H54 (cell line): ENCODE results near the gene CLDN10.
A peak's percentile ranks its signal among the peaks of the same experiment; 100 is the strongest.

Experiments
- DNase-seq: peaks from one replicate; pipeline ENCODE4 v3.0.0; 2011; ENCODE audit warnings: low spot score, mixed read lengths; ENCODE audit not compliant: insufficient read length
- FAIRE-seq: peaks from 3 replicates; lab custom pipeline; 2011; peaks lifted over from hg19 to GRCh38; lab: Jason Lieb, UNC
- POLR2A ChIP-seq: IDR thresholded peaks from 2 replicates; pipeline ENCODE4 v1.6.1; 2011; ENCODE audit warnings: low read depth, mild to moderate bottlenecking, low read length

The CLDN10 gene

GRCh38 chr13:95596701-95597100, 44.2 kb downstream of the CLDN10 start:
- DNase-seq (no peak), FAIRE-seq (no peak)
- no peak for TF ChIP-seq POLR2A

GRCh38 chr13:95601216-95601615, 48.7 kb downstream of the CLDN10 start:
- DNase-seq (no peak), FAIRE-seq (no peak)
- TF ChIP-seq POLR2A: no peak

GRCh38 chr13:95601906-95602305, 49.4 kb downstream of the CLDN10 start:
- DNase-seq (no peak), FAIRE-seq (no peak)
- TF ChIP-seq POLR2A: no peak

- FAIRE-seq: no peak
- no peak for TF ChIP-seq POLR2A
- peak; percentile 30 for DNase-seq
These were observed 51.5 kb downstream of the CLDN10 start for GRCh38 chr13:95603887-95604555.

GRCh38 chr13:95604556-95604915, 52.0 kb downstream of the CLDN10 start:
- DNase-seq (no peak), FAIRE-seq (peak; percentile 75)
- no peak for TF ChIP-seq POLR2A

GRCh38 chr13:95605448-95606125, 53.1 kb downstream of the CLDN10 start:
- no peak for FAIRE-seq
- no peak for DNase-seq
- TF ChIP-seq POLR2A: no peak

GRCh38 chr13:95607366-95607765, 54.8 kb downstream of the CLDN10 start:
- no peak for TF ChIP-seq POLR2A
- FAIRE-seq: peak; percentile 99
- peak; percentile 37 for DNase-seq

- no peak for DNase-seq
- FAIRE-seq: peak; percentile 27
- TF ChIP-seq POLR2A: no peak
These were observed 56.3 kb downstream of the CLDN10 start for GRCh38 chr13:95608640-95609323.

GRCh38 chr13:95614641-95615245, 62.2 kb downstream of the CLDN10 start:
- no peak for TF ChIP-seq POLR2A
- no peak for DNase-seq
- FAIRE-seq: no peak

- no peak for FAIRE-seq
- no peak for DNase-seq
- TF ChIP-seq POLR2A: no peak
These were observed 63.0 kb downstream of the CLDN10 start for GRCh38 chr13:95615539-95615938.

GRCh38 chr13:95620030-95620824, 67.7 kb downstream of the CLDN10 start:
- TF ChIP-seq POLR2A: no peak
- no peak for DNase-seq
- FAIRE-seq: no peak

GRCh38 chr13:95620825-95621498, 68.4 kb downstream of the CLDN10 start:
- TF ChIP-seq POLR2A: no peak
- FAIRE-seq (no peak), DNase-seq (no peak)

- FAIRE-seq (peak; percentile 30), DNase-seq (no peak)
- no peak for TF ChIP-seq POLR2A
These were observed 70.6 kb downstream of the CLDN10 start for GRCh38 chr13:95623141-95623540.
